HG03565 (cell line): ENCODE measurements around the gene GRM7.

Source experiments
- ATAC-seq: cut with Tn5 transposase; IDR thresholded peaks from one replicate; pipeline ENCODE4 v1.9.1; 2021; ENCODE audit warnings: mild to moderate bottlenecking, moderate library complexity; ENCODE audit not compliant: unreplicated experiment

The GRM7 gene

GRCh38 chr3:7565574-7565973 lies 704.7 kb downstream of the GRM7 start:
- no peak for ATAC-seq

DNA sequence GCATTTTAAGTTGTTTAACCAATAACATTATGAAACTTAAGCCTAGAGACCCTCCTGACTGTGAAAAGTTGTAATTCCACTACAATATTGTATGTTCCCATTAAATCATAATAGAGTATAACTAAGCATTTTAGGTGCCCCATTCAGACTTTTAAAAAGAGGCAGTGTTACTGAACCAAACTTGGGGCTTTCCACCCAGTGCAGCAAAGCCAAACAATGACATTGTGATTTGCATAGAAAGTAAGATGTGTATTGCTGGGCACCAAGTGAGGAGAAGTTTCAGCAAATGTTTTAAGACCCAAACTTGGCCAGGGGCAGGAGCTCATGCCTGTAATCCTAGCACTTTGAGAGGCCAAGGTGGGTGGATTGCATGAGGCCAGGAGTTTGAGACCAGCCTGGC lies 706.2 kb downstream of the GRM7 start:
- ATAC-seq, result no peak

- ATAC-seq, result no peak
Observed at GRCh38 chr3:7568526-7569184, 707.7 kb downstream of the GRM7 start.

GRCh38 chr3:7573330-7573729 lies 712.4 kb downstream of the GRM7 start:
- ATAC-seq, result no peak

DNA sequence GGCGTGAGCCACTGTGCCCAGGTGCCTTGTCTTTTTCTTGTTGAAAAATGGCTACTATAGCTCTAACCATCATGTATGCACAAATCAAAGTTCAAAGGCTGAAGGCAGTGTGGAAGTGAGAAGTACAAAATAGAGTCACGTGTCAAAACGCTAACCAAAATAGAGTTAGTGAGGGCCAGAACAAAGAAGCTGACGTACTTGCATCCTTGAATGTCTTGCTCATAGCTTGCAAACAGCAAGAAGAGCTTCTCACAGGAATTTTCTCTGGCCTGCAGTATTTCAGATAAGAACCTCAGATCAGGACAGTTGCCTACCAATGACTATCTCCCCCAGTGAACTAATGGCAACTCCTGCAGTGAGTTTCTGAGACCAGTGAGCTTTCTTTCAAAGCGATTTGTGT lies 713.5 kb downstream of the GRM7 start:
- no peak for ATAC-seq

DNA sequence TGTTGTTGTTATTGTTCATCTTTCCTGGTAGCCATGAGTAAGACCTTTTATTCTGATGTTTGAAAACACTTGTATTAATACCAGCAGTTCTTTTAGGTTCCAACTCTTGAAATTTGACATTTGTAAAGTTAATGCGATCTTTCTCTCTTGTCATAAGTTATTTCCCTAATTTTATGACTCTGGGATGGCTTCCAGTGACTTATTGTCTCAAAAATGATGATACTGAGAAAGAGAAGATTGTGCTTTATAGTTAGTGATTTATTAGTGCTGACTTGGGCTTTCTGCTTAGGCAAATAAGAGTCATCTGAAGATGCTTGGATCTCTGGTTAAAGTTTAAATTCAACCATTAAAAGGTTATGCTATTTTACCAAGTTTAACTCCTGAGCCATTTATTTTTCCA lies 715.2 kb downstream of the GRM7 start:
- ATAC-seq, result no peak

GRCh38 chr3:7576506-7576905 lies 715.6 kb downstream of the GRM7 start:
- ATAC-seq, result no peak

- no peak for ATAC-seq
Observed at GRCh38 chr3:7577513-7577912, 716.6 kb downstream of the GRM7 start.

DNA sequence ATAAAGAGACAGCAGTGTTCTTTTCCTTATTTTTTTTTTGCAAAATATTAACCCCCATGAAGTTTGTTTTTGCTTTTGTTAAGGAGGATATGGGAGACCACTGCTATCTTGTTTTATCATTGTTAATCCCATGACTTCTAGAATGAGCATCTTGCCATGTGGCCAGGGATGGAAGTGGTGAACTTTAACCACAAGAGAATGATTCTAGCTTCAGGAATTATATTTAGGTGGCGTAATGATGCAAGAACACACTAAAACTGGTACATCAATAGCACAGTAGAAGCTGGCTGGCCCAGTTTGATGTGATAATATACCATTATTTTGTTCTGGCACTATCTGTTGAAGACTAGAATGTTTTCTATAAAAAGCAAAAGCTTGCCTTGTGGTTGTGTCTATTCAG lies 720.9 kb downstream of the GRM7 start:
- ATAC-seq, result no peak

DNA sequence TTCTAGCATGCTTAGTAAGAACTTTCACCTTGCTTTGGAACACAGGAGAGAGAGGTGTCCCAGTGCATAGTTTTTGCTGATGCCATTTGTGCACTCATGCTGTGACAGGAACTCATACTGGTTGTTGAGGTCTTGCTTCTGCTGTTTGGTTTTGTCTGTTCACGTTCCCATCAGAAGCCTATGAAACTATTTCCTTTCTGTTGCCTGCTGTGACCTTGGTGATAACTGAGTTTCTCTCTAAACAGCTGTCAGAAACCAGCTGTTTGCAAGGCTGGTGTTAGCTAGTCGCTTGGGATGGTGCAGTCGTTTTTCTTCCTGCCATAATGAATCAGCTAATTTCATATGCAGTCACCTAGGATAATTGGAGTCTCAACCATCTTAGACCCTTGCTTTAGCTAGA lies 724.1 kb downstream of the GRM7 start:
- no peak for ATAC-seq

DNA sequence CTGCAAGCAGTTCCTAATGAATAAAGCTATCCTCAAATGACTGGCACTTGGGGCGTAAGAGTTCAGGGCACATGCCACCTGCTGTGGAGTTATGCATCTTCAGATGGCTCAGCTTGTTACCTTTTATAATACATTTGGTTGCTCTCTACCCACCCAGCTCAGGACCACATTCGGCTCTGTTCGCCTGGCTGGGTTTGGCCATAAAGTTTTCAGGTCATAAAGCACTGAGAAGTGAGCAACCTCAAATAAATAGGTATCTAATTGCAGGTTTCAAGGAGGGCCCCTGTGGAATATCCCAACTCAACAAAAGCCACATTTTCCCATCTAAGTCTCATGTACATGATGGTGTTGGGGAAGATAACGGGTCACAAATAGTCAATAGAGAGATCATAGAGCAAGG lies 727.3 kb downstream of the GRM7 start:
- no peak for ATAC-seq

DNA sequence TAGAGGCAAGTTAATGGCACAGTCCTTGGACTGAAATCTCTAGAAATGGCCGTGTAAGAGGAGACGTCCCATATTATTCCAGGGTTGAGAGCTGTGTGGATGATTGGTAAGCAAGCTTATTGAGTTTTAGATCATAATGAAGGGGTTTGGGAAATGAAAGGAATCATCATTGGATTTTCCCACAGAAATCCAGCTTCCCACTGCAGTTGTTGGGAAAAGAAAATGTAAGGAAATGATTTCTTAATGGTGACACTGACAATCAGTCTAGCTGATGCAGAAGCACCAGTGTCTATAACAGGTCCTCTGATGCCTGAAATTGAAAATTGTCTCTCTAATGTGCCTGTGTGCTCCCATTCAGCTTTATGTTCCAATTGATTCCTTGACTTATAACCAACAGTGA lies 728.6 kb downstream of the GRM7 start:
- ATAC-seq, result no peak

DNA sequence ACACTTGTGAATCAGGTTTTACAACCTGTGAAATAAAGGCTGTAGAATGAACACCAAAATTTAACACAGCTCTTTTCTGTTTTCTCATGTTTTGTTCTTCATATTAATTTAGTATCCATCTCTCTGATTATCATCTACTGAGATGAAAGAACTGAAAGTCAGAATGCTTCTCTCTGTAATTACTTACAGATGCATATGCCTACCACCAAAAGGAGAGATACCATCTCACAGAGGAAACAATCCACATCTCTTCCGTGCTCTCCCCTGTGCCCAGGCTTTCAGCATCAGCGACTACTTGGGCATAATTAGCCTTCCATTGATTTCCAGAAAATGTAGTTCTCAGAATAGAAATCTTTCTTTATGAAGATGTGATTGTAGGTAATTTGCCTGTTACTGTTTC lies 741.4 kb downstream of the GRM7 start:
- no peak for ATAC-seq

GRCh38 chr3:7607083-7607482 lies 746.2 kb downstream of the GRM7 start:
- ATAC-seq, result no peak

DNA sequence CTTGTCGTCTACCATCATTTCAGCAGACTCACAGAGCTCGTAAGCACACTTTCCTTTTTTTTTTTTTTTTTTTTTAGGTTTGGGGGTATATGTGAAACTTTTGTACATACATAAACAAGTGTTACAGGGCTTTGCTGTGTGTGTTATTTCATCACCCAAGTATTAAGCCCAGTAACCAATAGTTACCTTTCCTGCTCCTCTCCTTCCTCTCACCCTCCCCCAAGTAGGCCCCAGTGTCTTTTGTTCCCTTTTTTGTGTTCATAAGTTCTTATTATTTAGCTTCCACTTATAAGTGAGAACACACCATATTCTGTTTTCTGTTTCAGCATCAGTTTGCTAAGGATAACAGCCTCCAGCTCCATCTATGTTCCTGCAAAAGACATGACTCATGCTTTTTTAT lies 746.8 kb downstream of the GRM7 start:
- no peak for ATAC-seq

GRCh38 chr3:7610634-7611033 lies 749.7 kb downstream of the GRM7 start:
- no peak for ATAC-seq

GRCh38 chr3:7615043-7615442 lies 754.1 kb downstream of the GRM7 start:
- ATAC-seq, result no peak

DNA sequence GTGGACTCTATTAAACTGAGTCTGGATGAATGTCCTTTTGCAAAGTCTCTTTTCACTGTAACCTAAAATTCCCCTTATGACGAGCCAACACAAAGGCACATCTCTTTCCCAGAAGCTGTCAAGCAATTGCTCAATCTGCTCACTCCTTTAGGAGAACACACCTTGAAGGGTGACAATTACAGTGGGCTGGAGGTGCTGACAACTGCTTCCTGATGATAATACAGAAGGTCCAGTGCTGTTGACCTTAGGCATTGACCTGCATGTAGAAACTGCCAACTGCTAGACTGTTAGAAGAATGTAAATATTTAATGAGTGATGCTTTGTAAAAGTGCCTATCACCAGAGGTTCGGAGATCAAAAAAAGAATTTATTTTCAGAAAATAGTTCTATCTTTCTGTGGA lies 757.7 kb downstream of the GRM7 start:
- no peak for ATAC-seq

DNA sequence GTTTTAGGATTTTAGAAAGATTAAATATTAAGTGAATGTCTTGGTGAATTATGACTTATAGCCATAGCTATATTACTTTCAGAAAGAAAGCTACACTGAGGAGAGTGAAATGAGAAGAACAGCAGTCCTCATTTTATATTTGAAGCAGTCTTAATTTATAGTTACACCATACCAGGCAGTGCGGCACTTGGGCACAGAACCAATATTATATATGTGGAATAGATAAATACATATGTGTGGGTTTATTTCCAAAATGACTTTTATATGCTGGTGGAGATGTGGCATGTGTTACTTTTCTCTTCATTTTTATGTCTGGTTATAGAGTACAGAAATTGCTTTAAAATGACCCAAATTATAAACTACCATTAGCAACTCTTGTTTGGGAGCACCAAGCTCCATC lies 759.5 kb downstream of the GRM7 start:
- ATAC-seq, result no peak

DNA sequence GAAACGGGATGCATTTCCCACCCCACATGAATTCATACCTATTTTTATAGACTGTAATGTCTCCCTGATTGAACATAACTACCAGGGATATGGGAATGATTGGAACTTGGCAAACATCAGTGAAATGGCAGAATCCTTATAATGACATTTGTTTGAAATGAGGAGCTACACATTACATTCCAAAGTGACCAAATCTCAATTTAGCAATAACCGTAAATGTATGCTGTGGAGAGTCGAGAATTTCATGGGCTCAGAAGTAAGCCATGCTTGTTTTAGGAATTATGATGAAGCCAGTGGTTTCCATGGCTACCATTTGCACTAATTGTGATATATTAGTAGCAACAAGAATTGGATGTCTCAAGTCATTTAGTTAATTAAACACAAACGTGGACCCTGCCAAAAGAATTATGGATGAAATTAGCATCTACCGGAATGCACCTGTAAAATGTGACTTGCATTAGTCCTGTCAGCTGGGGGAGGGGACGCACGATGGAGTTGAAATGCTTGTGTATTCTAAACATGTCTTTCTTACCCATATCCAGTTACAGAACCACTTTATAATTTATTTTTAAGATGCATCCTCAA lies 760.2 kb downstream of the GRM7 start:
- no peak for ATAC-seq

DNA sequence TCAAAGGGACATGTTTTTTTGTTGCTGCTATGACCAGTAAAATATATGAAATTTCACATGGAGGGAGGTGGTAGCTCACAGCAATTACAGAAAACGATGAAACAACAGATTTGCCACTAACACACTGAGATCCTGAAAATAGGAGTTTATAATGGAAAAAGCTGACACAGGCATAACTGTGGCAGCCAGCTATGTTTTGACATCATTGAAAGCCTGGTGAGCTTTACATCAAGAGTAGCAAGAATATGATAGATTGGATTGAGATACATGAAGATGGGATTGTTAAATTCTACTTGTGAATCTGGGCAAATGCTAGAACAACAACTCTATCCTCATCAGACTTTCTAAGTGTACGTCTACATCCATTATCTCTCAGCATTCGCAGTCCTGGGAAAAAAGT lies 760.7 kb downstream of the GRM7 start:
- no peak for ATAC-seq

- ATAC-seq, result no peak
Observed at GRCh38 chr3:7625021-7625420, 764.1 kb downstream of the GRM7 start.

DNA sequence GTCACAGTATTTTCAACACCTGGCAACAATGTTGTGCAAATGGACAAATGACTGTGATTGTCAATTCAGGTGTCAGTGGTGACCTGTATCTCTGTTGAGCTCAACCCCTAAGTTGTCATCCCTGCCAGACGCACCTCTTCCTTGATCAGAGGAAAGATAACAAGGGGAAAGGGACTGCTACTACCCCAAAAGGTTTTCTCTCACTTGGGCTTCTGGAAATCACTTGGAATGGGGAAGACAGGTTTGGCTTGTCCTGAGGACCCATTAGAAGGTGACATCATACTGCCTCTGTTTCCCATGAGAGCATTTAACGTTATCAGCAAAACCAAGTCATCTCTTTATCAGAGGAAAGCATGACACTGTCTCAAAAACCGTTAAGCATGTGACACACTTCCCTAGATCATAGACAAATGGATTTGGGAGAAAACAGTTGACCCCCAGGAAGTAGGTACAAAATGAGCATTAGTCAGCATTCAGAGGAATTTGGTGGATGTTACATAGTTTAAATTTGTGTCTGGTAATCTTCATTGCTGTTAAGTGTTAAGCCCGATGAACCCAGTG lies 769.5 kb downstream of the GRM7 start:
- no peak for ATAC-seq
